ENCODE data around the gene MXI1. TPM values are rescaled to one million over a fixed set of nuclear protein-coding genes. Genes with fewer than 3 reads are reported as not detected.
A peak's percentile ranks its signal among the peaks of the same experiment; 100 is the strongest.

The MXI1 gene
- total and polyA plus RNA-seq, 12 donors: 21.4 to 69.8 (median 38.6) TPM

GRCh38 chr10:110335314-110336064 lies 128.1 kb downstream of the MXI1 start:
- Histone ChIP-seq H3K27me3 (no peaks in the 10 kb centered on the region), H3K36me3 (replicated peaks in 1 of 2) (no peaks in the 10 kb centered on the region), H3K9me3 (replicated peaks in 1 of 3) (peaks cover 0 to 3% (median 0%) of the 10 kb centered on the region in 3 donors), H3K4me3 (no peak overlapping the region), H3K27ac (peak overlapping the region in 4 of 5 donors; percentile 23 to 80 (median 74)), H3K4me1 (replicated peaks in 1 of 2) (peaks cover 10 to 18% of the 10 kb centered on the region in 2 donors)
- intact Hi-C loops (cut with DNase I): no loop called here
- WGBS, 4 donors: 68 to 73% (median 70%) methylated on average over 6 to 7 of the region's 7 CpGs
- DNase-seq: no peak
- no peak for TF ChIP-seq POLR2A (IDR thresholded peaks at IDR 0.05)
- TF ChIP-seq, protein P1, sequence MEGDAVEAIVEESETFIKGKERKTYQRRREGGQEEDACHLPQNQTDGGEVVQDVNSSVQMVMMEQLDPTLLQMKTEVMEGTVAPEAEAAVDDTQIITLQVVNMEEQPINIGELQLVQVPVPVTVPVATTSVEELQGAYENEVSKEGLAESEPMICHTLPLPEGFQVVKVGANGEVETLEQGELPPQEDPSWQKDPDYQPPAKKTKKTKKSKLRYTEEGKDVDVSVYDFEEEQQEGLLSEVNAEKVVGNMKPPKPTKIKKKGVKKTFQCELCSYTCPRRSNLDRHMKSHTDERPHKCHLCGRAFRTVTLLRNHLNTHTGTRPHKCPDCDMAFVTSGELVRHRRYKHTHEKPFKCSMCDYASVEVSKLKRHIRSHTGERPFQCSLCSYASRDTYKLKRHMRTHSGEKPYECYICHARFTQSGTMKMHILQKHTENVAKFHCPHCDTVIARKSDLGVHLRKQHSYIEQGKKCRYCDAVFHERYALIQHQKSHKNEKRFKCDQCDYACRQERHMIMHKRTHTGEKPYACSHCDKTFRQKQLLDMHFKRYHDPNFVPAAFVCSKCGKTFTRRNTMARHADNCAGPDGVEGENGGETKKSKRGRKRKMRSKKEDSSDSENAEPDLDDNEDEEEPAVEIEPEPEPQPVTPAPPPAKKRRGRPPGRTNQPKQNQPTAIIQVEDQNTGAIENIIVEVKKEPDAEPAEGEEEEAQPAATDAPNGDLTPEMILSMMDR (IDR thresholded peaks at IDR 0.05): no peak

DNA sequence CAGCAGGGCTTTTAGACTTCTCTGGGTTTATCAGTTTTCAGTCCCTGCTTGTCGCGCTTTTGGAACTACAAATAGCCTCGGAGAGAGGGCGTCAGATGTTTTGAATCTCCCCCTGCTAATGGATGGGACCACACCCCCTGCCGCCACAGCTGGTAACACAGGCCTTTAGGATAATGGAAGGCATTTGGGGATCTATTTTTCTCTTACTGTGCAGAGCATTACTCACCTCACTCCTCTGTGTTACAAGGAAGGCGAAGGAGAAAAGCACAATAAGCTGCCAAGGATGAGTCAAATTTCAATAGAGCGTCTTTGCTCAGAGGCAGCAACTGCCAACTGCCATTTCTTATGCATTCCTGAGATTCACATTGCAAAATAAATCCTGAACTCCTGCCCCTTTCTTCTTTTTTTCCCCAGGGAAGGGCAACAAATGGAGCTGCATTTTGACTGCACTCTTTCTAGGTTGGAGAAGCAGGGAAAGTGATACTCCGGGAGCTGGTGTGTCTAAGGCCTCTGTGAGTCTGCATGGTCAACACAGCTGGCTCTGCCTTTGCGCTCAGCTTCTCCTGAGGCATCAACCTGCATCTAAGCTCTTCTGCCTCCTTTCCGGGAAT lies 128.8 kb downstream of the MXI1 start:
- TF ChIP-seq, protein P1 (IDR thresholded peaks at IDR 0.05): peak in 2 of 6 experiments; percentile 16 to 27
- no peak for TF ChIP-seq POLR2A (IDR thresholded peaks at IDR 0.05)

More for the DNA sequence above, 128.8 kb downstream of the MXI1 start:
- H3K27ac ChIP-seq: peak overlapping the region in 4 of 5 donors; percentile 23 to 80 (median 74)
- H3K36me3 ChIP-seq (replicated peaks in 1 of 2): no peaks in the 10 kb centered on the region
- WGBS, 4 donors: 26 to 37% (median 34%) methylated on average over 10 of the region's 10 CpGs
- peak in 6 of 7 donors; percentile 43 to 78 (median 63) for DNase-seq
- H3K27me3 ChIP-seq: no peaks in the 10 kb centered on the region
- H3K4me3 ChIP-seq: no peak overlapping the region
- H3K9me3 ChIP-seq (replicated peaks in 1 of 3): no peaks in the 10 kb centered on the region
- peaks cover 10 to 18% of the 10 kb centered on the region in 2 donors for H3K4me1 ChIP-seq (replicated peaks in 1 of 2)
- intact Hi-C loops (cut with DNase I): no loop called here

Other genes starting within 250 kb of the MXI1 start
- 100 to 1,000 TPM in 2 of 9 donors, 10 to 100 TPM in 7; 20.9 to 122 (median 51.7) TPM for gene ADD3, start 199.6 kb upstream of the MXI1 start, total RNA-seq
- 10 to 100 TPM; 15.6 to 38.7 (median 31.6) TPM for gene ADD3, start 199.6 kb upstream of the MXI1 start, polyA plus RNA-seq
- gene SMNDC1, start 97.3 kb downstream of the MXI1 start, total RNA-seq: 10 to 100 TPM in 4 of 9 donors, 1 to 10 TPM in 5; 3.7 to 30.0 (median 9.9) TPM
- 10 to 100 TPM in 1 of 3 donors, 1 to 10 TPM in 2; 8.7 to 34.4 (median 9.8) TPM for gene SMNDC1, start 97.3 kb downstream of the MXI1 start, polyA plus RNA-seq